GM10266 (cell line): ENCODE data around the gene PTK7.
A peak's percentile ranks its signal among the peaks of the same experiment; 100 is the strongest.

ENCODE experiments used
- DNase-seq: peaks from one replicate; pipeline ENCODE4 v3.0.0; 2012; ENCODE audit errors: extremely low spot score
- TF ChIP-seq, protein P1 (sequence below): IDR thresholded peaks from 2 replicates; pipeline ENCODE4 v1.5.1; 2012; ENCODE audit warnings: mild to moderate bottlenecking, low read depth; ENCODE audit not compliant: control insufficient read depth, insufficient read depth; ENCODE audit errors: missing control alignments

The PTK7 gene

DNA sequence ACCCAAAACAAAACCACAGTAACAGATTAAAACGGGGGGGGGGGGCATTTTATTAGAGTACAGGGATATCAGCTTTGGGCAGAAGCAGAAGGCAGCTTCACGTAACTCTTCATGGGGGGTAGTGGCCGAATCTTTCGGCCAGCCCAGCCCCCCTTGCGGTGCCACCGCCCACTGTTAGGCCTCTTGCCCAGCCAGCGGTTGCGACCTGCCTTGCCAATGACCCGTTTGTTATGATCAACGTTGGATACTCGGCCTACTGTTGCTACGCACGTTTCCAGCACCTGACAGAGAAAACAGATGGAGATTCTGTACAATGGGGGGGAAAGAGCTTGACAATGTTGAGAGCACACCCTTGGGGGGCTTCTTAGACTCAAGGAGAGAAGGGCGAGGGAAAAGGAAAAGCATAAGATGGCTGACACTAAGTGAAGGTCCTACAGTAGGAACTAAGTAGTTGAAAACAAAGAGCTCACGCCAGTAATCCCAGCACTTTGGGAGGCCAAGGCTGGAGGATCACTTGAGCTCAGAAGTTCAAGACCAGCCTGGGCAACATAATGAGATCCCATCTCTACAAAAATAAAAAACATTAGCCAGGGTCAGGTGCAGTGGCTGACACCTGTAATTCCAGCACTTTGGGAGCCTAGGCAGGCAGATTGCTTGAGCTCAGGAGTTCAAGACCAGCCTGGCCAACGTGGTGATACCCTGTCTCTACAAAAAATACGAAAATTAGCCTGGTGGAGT, 21.7 kb upstream of the PTK7 start:
- no peak for DNase-seq
- TF ChIP-seq, protein P1, sequence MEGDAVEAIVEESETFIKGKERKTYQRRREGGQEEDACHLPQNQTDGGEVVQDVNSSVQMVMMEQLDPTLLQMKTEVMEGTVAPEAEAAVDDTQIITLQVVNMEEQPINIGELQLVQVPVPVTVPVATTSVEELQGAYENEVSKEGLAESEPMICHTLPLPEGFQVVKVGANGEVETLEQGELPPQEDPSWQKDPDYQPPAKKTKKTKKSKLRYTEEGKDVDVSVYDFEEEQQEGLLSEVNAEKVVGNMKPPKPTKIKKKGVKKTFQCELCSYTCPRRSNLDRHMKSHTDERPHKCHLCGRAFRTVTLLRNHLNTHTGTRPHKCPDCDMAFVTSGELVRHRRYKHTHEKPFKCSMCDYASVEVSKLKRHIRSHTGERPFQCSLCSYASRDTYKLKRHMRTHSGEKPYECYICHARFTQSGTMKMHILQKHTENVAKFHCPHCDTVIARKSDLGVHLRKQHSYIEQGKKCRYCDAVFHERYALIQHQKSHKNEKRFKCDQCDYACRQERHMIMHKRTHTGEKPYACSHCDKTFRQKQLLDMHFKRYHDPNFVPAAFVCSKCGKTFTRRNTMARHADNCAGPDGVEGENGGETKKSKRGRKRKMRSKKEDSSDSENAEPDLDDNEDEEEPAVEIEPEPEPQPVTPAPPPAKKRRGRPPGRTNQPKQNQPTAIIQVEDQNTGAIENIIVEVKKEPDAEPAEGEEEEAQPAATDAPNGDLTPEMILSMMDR: no peak

DNA sequence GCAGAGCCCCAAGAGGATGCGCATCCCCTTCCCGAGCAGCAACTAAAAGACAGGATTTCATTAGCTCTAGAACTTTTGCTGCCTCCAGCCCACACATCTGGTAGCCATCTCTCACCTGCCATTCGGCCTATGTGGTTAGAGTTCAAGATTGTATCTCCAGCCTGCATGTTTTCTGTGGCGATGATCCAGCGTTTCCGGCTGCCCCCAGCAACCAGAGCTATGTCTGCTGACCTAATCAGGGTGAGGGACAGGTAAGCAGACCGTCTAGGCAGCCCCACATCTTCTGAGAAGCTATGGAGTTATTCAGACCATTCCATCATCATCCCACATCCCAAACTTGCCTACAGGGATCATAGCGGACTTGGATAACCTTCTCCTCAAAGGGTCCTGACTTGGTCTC, 20.1 kb upstream of the PTK7 start:
- TF ChIP-seq, protein P1: no peak
- no peak for DNase-seq

DNA sequence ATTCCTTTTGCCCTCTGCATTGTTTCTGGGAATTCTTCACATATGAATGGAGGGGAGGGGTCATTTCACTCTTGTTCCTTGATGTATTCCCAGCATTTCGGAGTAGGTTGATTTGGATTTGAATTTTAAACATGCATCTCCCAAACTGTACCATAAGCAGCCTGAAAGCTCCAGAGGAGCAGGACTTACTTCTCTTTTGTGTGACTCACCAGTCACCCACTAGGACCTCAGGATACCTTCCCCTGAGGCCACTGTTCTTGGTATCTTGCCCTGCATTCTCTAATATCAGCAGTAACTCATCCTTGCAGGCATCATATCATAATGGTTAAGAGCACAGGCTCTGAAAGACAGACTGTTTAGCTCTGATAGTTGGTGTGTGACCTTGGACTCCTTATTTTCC, 17.6 kb upstream of the PTK7 start:
- no peak for DNase-seq
- TF ChIP-seq, protein P1: no peak

DNA sequence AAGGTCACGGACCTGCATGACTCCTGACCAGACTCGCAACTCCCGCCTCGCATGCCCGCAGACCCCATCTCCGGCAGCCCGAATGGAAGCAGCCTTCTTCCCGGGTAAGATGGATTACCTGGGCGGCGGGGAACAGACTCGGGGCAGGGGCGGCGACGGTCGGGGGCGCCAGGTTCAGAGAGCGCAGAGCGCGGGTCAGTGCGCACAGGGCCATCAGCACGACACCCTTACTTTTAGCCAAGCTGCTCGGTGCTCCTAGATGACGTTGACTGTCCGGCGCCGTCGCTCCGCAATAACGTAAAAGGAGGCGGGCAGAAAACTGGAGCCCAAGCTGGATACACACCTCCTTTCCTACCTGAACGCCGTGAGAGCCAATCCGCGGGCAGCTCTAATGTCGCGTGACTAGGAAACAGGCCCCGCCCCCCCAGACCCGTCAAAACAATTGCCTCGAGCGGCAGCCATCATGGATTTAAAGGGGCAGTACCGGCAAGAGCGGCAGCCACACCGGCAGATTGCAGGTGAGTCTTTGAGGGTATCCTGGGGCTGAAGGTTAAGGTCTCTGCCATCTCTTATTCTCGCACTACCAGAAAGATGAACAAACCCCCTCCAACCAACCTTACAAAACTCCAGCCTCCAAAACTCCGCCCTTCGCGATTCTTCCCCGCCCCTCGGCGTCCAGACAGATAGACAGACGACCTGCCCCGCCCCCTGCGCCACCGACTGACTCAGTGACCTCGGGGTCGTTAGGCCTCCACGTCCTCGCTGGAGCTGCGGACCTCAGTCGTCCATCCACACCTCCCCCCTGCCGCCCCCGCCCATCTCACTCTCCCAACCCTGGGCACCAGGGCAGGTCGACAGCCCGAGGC, 16.7 kb upstream of the PTK7 start, which contains the start of the genes KLC4 and MRPL2:
KLC4 (plus strand) TSS at position 464 of the 866 bp plus-strand sequence. CDS start 1,705 bp downstream, outside the sequence.
MRPL2 (minus strand) TSS at position 267 of the 866 bp plus-strand sequence; CDS start at position 214, 53 bp downstream.
- DNase-seq: peak; percentile 99
- TF ChIP-seq, protein P1: no peak

DNA sequence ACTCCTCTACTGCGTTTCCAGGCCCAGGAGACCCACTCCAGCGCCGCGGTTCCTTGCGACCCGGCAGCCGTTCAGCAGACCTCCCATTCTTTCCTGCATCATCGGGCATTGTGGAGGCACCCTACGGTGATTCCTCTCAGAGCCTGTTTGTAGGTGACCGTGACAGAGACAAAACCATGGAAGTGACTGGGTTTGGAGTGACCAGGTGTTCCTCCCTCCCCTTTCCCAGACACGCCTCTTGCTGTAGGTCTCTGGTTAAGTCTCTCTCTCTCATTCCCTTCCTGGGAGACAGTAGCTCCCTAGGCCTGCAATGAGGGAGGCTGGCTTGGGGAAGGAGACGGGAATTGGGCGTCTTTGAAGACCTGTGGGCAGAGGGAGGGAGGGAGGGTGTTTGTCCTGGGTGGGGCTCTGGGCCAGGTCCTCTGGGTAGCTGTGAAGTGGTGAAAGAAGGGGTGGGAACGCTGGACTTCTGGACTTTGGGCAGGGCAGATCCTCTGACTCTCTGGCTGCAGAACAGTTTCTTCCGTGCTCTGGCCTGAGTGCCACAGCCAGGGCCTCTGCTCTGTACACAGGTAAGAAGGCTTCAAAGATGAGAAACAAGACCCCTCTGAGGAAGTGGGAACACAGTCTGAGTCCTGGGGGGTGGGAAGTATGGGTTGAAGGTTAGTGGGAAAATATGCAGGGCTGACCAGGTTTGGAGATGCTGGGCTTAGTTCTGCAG, 15.9 kb upstream of the PTK7 start:
- TF ChIP-seq, protein P1: no peak
- DNase-seq: no peak

DNA sequence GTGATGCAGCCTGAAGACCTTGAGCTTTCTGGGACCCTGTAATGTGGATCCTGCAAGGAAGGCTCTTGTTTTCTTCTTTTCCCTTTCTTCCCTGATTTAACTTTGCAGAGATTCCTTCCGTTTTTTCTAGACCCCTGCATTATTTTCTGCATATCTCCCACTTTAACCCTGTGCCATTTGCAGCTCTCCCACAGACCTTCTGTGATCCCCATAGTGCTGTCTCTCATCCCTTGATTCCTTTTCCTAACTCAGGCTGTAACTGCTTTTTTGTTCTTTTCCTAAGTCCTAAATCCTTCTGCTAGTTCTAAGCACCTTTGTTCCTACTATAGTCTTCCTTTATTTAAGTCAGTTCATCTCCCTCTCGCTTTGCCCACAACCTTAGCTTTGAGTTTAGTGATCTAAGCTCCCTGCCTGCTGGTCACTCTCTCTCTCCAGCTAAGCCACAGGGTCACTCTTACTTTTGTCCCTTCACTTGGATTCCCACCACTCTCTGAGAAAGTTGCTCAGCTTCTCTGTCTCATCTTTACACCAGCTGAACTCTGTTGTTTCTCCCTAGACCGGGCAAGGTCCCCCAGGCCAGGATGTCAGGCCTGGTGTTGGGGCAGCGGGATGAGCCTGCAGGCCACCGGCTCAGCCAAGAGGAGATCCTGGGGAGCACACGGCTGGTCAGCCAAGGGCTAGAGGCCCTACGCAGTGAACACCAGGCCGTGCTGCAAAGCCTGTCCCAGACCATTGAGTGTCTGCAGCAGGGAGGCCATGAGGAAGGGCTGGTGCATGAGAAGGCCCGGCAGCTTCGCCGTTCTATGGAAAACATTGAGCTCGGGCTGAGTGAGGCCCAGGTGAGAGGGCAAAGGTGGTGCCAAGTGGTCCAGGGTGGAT, 15.1 kb upstream of the PTK7 start:
- TF ChIP-seq, protein P1: no peak
- no peak for DNase-seq
